ENCODE results near the gene TRAPPC2L.

TRAPPC2L gene

DNA sequence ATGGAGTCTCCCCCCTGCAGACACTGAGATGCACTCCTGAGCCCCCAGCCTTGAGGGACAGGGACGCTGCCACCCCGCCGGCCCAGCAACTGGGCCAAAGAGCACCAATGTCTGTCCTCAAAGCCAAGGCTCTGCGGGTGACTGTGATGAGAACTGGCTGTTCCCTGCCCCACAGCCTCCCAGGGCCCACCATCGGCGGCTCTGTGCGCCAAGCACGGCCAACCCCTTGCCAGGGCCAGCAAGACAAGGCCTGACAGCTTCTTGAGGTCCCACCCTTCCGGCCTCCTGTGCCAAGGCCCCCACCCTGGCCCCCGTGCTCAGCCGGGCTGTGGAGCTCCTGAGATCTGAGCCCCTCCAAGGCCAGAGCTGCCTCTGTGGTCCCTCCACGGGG lies 43.7 kb downstream of the TRAPPC2L start:
- H3K79me2 ChIP-seq (ENCODE audit: low read length), result peaks cover 3% of the 10 kb centered on the region; the same call in 1 of the 2 replicates

DNA sequence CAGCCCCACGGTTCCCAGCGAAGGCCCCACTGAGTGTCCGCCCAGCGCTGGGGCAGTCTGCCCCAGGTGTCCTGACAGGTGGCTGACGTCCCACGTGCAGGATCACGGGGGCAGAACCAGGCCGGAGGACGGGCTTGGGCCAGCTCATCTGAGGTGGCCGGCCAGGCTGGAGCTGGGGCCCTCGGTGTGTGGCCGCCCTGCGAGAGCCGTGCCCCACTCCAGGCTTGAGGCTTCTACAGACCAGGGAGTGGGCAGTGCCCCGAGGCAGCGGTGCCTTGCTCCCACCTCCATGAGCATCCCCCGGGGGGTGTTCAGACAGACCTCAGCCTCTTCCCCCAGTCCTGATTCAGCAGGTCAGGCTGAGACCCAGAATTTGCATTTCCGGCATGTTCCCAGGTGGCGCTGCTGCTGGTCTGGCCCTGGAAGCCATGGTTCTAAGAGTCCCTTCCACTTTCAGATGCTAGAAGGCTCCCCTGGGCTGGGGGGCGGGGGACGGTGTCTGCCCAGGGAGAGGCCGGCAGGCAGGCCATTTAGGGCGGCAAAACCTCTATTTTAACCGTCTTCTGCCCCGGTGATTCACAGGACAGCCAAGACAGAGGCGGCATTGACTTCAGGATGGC lies 44.9 kb downstream of the TRAPPC2L start:
- H4K20me1 ChIP-seq (ENCODE audit: insufficient read depth, low read length), result no peaks in the 10 kb centered on the region
- H2AFZ ChIP-seq (ENCODE audit: low read length), result no peak overlapping the region
- no peak overlapping the region for H3K9ac ChIP-seq (ENCODE audit: low read length)
- no peaks in the 10 kb centered on the region for H3K27me3 ChIP-seq (replicated peaks; ENCODE audit: insufficient read depth, low read length)
- no peak overlapping the region for H3K27ac ChIP-seq (ENCODE audit: low read length)
- no peaks in the 10 kb centered on the region for H3K9me3 ChIP-seq (replicated peaks; ENCODE audit: insufficient read depth, low read length)
- no peaks in the 10 kb centered on the region for H3K36me3 ChIP-seq (replicated peaks; ENCODE audit: insufficient read depth, low read length)
- H3K4me3 ChIP-seq (ENCODE audit: low read length), result no peak overlapping the region
- no peak overlapping the region for H3K4me2 ChIP-seq (ENCODE audit: low read depth, low read length)
- peaks cover 14% of the 10 kb centered on the region for H3K79me2 ChIP-seq (ENCODE audit: low read length)
- no peaks in the 10 kb centered on the region for H3F3A ChIP-seq (ENCODE audit: insufficient read depth, low read length)
- no peaks in the 10 kb centered on the region for H3K4me1 ChIP-seq (ENCODE audit: low read length)
- no peak for TF ChIP-seq EZH2 (optimal IDR thresholded peaks at IDR 0.05; ENCODE audit: low read depth, low read length)
- no peak for TF ChIP-seq EZH2phosphoT487 (IDR thresholded peaks at IDR 0.05; ENCODE audit: low read length)
- TF ChIP-seq, protein P1, sequence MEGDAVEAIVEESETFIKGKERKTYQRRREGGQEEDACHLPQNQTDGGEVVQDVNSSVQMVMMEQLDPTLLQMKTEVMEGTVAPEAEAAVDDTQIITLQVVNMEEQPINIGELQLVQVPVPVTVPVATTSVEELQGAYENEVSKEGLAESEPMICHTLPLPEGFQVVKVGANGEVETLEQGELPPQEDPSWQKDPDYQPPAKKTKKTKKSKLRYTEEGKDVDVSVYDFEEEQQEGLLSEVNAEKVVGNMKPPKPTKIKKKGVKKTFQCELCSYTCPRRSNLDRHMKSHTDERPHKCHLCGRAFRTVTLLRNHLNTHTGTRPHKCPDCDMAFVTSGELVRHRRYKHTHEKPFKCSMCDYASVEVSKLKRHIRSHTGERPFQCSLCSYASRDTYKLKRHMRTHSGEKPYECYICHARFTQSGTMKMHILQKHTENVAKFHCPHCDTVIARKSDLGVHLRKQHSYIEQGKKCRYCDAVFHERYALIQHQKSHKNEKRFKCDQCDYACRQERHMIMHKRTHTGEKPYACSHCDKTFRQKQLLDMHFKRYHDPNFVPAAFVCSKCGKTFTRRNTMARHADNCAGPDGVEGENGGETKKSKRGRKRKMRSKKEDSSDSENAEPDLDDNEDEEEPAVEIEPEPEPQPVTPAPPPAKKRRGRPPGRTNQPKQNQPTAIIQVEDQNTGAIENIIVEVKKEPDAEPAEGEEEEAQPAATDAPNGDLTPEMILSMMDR (IDR thresholded peaks at IDR 0.05; ENCODE audit: low read length), result no peak
- no peak for DNase-seq
- no peaks in the 10 kb centered on the region for H3K9me2 ChIP-seq (replicated peaks; ENCODE audit: insufficient read depth, low read length)

More for the DNA sequence above, 43.7 kb downstream of the TRAPPC2L start:
- no peaks in the 10 kb centered on the region for H3K36me3 ChIP-seq (replicated peaks; ENCODE audit: insufficient read depth, low read length)
- H2AFZ ChIP-seq (ENCODE audit: low read length), result no peak overlapping the region
- no peak overlapping the region for H3K9ac ChIP-seq (ENCODE audit: low read length)
- H3K4me1 ChIP-seq (ENCODE audit: low read length), result no peaks in the 10 kb centered on the region
- no peak for DNase-seq
- H3K4me2 ChIP-seq (ENCODE audit: low read depth, low read length), result no peak overlapping the region
- no peaks in the 10 kb centered on the region for H3K27me3 ChIP-seq (replicated peaks; ENCODE audit: insufficient read depth, low read length)
- no peak overlapping the region for H3K4me3 ChIP-seq (ENCODE audit: low read length)
- no peaks in the 10 kb centered on the region for H3K9me3 ChIP-seq (replicated peaks; ENCODE audit: insufficient read depth, low read length)
- no peaks in the 10 kb centered on the region for H3K9me2 ChIP-seq (replicated peaks; ENCODE audit: insufficient read depth, low read length)
- H3K27ac ChIP-seq (ENCODE audit: low read length), result no peak overlapping the region
- no peaks in the 10 kb centered on the region for H4K20me1 ChIP-seq (ENCODE audit: insufficient read depth, low read length)
- no peak for TF ChIP-seq EZH2 (optimal IDR thresholded peaks at IDR 0.05; ENCODE audit: low read depth, low read length)
- TF ChIP-seq, protein P1 (IDR thresholded peaks at IDR 0.05; ENCODE audit: low read length), result no peak
- TF ChIP-seq EZH2phosphoT487 (IDR thresholded peaks at IDR 0.05; ENCODE audit: low read length), result no peak
- H3F3A ChIP-seq (ENCODE audit: insufficient read depth, low read length), result no peaks in the 10 kb centered on the region

GRCh38 chr16:88902744-88903143 lies 45.8 kb downstream of the TRAPPC2L start:
- no peaks in the 10 kb centered on the region for H3K9me2 ChIP-seq (replicated peaks; ENCODE audit: insufficient read depth, low read length)
- no peak overlapping the region for H2AFZ ChIP-seq (ENCODE audit: low read length)
- H3K27me3 ChIP-seq (replicated peaks; ENCODE audit: insufficient read depth, low read length), result no peaks in the 10 kb centered on the region
- DNase-seq, result no peak
- H3K9me3 ChIP-seq (replicated peaks; ENCODE audit: insufficient read depth, low read length), result no peaks in the 10 kb centered on the region
- no peak overlapping the region for H3K27ac ChIP-seq (ENCODE audit: low read length)
- H3K9ac ChIP-seq (ENCODE audit: low read length), result no peak overlapping the region
- TF ChIP-seq EZH2 (optimal IDR thresholded peaks at IDR 0.05; ENCODE audit: low read depth, low read length) (no peak), EZH2phosphoT487 (IDR thresholded peaks at IDR 0.05; ENCODE audit: low read length) (no peak)
- TF ChIP-seq, protein P1 (IDR thresholded peaks at IDR 0.05; ENCODE audit: low read length), result no peak
- no peaks in the 10 kb centered on the region for H4K20me1 ChIP-seq (ENCODE audit: insufficient read depth, low read length)
- no peak overlapping the region for H3K4me2 ChIP-seq (ENCODE audit: low read depth, low read length)
- no peaks in the 10 kb centered on the region for H3K36me3 ChIP-seq (replicated peaks; ENCODE audit: insufficient read depth, low read length)
- peaks cover 21% of the 10 kb centered on the region for H3K79me2 ChIP-seq (ENCODE audit: low read length)
- H3F3A ChIP-seq (ENCODE audit: insufficient read depth, low read length), result no peaks in the 10 kb centered on the region
- no peaks in the 10 kb centered on the region for H3K4me1 ChIP-seq (ENCODE audit: low read length)
- no peak overlapping the region for H3K4me3 ChIP-seq (ENCODE audit: low read length)
